ENCODE results near the gene RAB3IL1.
A peak's percentile ranks its signal among the peaks of the same experiment; 100 is the strongest.

The RAB3IL1 gene

DNA sequence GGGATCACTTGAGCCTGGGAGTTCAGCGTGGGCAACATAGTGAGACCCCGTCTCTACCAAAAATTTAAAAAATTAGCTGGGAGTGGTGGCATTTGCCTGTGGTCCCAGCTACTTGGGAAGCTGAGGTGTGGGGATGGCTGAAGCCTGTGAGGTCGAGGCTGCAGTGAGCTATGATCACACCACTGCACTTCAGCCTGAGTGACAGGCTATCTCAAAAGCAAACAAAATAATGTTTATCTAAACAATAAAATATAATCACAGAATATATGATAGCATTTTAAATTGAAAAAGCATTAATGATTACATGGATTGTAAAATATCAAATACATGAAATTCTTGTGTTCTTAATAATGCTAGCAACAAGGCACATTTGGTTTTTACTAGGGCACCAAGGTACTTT is 35.5 kb upstream of the RAB3IL1 start:
- no peak for DNase-seq

DNA sequence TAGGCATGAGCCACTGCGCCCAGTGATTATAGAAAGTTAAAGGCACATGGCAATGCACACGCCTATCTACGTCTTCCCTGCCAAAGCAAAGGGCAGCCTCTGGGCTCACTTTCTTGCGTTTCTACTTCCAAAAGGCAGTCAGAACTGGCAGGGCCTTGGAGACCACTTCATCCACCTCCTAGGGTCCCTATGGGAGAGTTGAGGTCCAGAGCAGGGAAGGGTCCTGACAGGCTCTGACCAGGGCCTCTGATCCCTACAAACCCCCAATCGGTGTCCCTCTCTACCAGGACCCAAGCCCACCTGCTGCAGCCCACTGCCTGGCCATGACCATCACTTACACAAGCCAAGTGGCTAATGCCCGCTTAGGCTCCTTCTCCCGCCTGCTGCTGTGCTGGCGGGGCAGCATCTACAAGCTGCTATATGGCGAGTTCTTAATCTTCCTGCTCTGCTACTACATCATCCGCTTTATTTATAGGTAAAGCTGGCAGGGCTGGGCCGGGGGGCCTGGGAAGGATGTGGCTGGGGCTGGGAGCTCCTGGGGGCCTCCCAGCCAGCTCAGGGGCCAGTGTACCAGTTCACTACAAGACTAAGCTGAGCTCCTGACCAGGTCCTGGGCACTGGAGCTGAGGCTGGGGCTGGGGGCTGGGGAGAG is 34.2 kb upstream of the RAB3IL1 start:
- DNase-seq: no peak

DNA sequence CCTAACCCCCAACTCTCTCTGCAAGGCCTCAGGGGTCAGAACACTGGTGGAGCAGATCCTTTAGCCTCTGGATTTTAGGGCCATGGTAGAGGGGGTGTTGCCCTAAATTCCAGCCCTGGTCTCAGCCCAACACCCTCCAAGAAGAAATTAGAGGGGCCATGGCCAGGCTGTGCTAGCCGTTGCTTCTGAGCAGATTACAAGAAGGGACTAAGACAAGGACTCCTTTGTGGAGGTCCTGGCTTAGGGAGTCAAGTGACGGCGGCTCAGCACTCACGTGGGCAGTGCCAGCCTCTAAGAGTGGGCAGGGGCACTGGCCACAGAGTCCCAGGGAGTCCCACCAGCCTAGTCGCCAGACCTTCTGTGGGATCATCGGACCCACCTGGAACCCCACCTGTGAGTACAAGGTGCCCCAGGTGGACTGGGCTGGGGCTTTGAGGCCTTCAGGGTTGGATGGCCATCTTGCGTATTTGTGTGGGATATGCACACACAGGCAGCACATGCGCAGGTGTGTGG is 32.7 kb upstream of the RAB3IL1 start, which contains the start of gene BEST1:
TSS of gene BEST1 (plus strand) at position 317 of the 513 bp plus-strand sequence. CDS start 1,456 bp downstream, outside the sequence.
- no peak for DNase-seq

DNA sequence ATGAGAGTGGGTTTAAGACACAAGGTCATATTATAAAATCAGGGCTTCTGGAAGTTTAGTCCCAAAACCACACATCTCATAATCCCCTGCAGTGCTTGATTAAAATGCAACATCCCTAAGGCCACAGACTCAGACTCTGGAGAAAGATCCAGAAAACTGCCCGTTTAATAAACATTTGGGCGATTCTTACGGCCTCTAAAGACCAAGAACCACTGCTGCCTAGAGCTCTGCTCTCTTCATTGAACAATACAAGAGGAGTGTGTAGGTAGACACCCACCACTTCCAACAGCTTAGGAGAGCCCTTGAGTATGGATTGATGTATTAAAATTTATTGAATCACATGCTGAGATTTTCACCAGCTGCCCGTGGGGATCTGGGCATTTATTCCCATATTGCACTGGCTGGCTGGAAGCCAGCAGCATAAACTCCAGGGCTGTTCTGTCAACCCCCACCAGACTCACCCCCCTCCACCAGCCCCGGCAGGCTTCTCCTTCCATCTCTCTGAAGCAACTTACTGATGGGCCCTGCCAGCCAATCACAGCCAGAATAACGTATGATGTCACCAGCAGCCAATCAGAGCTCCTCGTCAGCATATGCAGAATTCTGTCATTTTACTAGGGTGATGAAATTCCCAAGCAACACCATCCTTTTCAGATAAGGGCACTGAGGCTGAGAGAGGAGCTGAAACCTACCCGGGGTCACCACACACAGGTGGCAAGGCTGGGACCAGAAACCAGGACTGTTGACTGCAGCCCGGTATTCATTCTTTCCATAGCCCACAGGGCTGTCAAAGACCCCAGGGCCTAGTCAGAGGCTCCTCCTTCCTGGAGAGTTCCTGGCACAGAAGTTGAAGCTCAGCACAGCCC is 32.0 kb upstream of the RAB3IL1 start:
- DNase-seq: peak; percentile 43

DNA sequence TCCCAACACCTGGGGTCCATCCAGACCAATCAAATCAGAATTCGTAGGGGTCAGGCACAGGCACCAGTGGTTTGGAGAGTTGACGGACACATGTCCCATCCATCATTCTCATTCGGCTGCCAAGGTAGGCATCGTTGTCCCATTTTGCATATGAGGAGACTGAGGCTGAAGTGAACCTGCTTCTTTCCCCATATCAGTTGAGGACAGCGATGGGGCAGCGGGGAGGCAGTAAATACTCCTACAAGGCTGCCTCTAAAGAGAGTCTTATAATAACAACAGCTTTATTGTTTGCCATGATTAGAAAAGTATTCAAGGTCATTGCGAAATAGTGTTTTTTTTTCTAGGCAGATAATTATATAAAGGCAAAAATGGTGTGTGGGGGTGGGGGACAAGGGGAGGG is 31.1 kb upstream of the RAB3IL1 start:
- DNase-seq: no peak

DNA sequence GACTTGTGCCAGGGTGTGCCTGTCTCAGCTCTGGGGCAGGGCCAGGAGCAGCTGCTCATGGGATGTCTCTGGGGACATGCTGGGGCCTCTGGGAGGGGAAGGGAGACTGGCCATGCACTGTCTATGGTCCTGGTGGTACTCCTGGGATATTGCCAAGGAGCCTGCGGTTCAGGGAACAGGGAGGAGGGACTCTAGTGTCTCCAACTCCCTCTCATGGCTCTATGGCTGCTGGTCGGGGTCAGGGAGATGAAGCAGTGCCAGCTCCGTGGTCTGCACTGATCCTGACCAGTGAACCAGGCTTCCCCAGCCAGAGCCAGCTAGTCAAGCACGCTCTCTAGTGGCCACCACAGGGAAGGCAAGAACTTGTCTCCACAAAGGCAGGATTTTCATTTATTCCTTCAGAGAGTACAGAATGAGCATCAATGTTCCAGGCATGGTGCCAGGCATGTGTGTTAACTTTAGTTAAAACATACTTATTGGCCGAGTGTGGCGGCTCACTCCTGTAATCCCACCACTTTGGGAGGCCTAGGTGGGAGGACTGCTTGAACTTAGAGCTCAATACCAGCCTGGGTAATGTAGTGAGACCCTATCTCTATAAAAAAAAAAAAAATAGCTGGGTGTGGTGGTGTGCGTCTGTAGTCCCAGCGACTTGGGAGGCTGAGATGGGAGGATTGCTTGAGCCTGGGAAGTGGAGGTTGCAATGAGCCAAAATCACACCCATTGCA is 30.3 kb upstream of the RAB3IL1 start:
- DNase-seq: peak; percentile 87

DNA sequence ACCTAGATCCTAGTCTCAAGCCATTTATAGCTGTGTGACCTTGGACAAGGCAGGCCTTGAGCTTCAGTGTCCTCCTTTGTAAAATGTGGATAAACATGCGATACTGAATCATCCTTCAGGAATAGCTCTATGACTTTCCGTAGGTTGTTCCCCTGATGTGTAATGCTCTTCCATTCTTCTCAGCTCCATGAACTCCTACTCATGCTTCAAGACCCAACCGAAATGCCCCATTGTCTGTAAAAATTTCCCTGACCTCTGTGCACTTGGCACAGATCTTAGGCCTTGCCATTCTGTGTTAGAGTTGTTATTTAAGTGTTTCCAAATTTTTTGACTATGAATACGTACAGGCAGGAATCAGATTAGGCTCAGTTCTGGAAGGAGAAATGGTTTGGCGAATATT is 29.5 kb upstream of the RAB3IL1 start:
- no peak for DNase-seq

DNA sequence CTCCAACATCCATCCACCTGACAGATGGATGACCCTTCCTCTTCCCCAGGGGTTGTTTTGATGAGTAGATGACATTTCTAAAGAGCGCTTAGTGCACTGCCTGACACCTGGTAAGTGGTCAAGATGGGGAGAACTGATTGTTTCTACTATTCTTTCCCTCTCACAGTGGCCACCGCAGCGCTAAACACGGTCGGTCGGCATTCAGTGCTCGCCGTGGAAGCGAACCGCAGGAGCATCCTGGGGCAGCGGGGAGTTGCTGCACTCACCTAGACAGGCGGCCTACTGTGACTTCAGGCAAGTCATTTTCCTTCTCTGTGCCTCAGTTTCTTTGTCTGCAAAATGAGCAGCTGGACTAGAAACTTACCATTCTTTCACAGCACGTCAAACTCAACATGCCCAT is 27.8 kb upstream of the RAB3IL1 start:
- DNase-seq: no peak

DNA sequence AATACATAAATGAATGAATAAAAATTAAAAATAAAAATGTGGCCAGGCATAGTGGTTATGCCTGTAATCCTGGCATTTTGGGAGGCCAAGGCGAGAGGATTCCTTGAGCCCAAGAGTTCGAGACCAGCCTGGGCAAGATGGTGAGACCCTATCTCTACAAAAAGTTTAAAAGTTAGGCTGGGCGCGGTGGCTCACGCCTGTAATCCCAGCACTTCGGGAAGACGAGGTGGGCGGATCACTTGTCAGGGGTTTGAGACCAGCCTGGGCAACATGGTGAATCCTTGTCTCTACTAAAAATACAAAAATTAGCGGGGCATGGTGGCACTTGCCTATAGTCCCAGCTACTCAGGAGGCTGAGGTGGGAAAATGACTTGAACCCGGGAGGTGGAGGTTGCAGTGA is 23.1 kb upstream of the RAB3IL1 start:
- no peak for DNase-seq

DNA sequence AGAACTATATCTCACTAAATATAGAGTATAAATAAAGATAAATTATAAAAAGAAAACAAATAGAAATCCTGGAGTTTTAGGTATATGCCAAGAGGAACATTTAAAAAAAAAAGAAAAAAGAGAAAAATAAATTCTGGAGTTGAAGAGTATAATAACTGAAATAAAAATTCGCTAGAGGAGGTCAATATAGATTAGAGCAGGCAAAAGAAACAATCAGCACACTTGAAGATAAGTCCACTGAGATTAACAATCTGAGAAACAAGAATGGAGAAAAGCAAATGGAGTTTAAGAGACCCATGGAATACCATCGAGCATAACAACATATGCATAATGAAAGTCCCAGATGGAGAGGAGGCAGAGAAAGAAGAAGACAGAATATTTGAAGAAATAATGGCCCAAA is 18.5 kb upstream of the RAB3IL1 start:
- DNase-seq: no peak

DNA sequence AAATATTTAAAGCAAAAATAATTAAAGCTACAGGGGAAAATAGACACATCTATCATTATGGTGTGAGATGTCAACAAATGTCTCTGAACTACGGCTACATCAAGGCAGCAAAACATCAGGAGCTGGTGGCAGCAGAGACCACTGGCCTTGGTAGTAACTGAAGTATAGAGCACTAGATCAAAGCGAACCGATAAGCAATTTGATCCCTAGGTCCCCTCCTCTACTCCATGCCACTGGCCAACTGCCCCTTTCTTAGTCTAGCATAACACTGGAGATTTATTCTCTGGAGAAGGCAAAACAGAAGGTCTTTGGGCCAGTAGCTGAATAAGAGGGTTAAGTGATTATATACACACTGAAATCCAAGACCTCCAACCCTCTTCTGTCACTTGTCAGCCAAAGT is 13.6 kb upstream of the RAB3IL1 start:
- no peak for DNase-seq

DNA sequence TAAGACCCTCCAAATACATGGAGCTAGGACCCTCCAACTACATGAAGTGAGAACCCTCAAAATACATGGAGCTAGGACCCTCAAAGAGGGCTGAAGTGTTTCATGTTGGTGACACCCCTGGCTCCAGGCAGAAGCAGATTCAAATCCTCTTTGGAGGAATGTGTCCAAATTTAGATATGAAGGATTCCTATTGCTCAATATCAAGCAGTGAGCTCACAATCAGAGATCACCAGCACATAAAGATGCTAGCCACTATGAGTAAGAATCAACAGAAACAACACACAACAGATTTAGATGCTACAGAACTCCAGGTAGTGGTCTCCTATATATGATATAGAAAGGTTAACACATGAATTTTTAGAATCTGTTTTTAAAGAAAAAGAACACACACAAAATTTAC is 11.2 kb upstream of the RAB3IL1 start:
- no peak for DNase-seq

DNA sequence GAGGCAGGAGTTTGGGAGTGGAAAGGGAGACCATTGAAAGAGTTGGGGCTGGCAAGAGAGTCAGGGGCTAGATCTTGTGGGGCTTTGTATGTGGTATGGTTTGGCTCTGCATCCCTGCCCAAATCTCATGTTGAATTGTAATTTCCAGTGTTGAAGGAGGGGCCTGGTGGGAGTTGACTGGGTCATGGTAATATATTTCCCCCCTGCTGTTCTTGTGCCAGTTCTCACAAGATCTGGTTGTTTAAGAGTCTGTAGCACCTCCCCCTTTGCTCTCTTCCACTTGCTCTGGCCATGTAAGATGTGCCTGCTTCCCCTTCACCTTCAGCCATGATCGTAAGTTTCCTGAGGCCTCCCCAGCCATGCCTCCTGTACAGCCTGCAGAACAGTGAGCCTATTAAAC is 10.1 kb upstream of the RAB3IL1 start:
- no peak for DNase-seq

DNA sequence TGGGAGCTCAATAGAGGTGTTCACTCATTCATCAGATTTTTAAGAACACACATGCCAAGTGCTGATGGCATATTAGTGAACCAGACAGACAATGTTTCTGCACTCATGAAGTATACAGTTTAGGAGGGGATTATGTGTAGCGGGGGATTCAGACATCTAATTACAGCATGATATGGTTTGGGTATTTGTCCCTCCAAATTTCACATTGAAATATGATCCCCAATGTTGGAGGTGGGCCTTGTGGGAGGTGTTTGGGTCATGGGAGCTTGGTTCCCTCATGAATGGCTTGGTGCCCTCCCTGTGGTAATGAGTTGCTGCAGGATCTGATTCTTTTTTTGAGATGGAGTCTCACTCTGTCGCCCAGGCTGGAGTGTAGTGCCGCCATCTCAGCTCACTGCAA is 8.9 kb upstream of the RAB3IL1 start:
- no peak for DNase-seq

DNA sequence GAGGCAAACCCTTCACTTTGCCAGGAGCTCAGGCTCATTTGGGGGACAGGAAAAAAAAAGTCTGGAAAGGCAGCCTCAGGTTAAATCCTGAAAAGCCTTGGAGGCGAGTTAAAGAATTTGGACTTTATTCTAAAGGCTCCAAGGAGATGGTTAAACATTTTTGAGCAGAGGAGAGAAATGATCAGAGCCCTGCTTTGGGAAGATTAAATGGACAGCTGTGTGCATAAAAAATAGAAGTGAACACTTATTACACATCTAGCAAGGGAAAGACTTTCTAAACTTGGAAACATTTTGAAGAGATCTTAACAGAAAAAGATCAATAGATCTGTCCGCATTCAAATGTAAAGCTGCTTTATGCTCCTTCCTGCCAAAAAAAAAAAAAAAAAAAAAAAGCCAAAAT is 8.4 kb upstream of the RAB3IL1 start:
- no peak for DNase-seq

DNA sequence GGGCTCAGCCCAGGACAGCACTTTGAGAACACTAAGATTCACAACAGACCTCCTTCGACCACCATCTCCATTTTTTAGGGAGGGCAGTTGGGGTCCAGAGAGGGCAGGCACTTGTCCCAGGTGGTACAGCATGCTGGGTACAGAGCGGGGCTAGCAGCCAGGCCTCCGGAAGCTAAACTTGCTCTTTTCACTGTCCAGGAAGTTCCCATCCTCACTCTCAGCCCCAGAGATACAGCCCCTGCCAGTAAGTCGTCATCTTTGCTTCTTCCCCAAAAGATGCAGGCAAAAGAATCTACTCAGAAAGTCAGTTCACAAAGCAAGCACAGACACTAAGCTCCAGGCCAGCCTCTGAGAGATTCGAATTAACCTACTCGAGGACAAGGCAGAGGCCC is 6.7 kb upstream of the RAB3IL1 start:
- DNase-seq: no peak

DNA sequence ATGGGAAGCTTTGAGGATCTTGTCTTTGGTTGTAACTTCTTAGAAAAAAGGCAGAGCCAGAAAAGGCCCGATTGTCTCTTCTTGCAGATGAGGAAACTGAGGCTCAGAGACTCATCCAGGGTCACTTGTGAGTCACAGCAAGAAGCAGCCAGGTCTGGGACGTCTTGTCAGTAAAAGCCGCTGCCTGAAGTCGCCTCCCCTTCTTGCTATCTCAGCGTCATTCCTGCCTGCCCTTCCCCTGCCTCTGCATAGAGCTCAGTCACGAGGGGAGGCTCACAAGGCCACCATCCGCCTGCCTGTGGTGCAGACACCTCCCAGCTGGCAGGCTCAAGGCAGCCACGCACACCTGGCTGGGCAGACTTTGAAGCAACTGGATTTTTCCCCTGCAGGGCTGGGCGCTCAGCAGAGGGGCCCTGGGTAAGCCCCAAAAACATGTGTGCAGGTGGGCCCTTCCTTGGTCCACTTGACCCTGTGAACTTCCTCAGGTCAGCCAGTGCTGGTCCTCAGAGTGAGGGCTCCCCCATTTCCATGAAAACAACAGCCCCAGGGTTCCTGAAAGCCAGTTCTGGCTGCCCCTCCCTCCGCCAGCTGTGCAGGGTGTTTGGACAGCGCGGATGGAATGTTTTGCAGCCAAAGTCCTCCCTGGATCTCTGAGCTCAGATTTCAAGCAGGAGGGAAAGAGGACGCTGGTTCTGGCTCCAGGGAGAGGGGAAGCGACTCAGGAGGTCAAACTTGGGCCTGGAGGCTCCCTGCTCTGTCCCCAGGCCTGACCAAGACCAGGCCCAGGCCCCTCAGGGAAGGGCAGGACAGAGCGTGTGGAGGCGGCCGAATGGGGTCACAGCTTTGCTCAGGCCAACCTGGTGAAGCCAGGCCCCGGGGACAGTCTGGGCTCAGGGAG is 6.0 kb upstream of the RAB3IL1 start:
- peak; percentile 96 for DNase-seq

DNA sequence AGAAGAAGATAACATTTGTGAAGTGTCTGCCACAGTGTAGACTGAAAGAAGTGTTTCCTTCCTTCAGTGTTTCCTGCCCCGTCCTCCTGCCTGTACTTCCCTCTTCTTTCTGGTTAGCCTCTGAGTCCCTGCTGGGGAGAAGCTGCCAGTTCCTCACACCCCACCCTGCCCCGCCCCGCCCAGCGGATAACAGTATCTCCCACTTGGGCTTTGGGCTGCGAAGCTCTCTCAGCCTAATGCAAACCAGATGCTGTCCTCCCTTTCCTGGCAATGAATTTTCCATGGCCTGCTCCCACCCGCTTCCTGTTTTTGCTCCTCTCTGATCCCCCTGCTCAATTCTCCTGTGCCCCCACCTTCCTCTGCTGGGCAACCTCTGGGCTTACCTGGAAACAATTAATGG is 5.2 kb upstream of the RAB3IL1 start:
- peak; percentile 47 for DNase-seq

DNA sequence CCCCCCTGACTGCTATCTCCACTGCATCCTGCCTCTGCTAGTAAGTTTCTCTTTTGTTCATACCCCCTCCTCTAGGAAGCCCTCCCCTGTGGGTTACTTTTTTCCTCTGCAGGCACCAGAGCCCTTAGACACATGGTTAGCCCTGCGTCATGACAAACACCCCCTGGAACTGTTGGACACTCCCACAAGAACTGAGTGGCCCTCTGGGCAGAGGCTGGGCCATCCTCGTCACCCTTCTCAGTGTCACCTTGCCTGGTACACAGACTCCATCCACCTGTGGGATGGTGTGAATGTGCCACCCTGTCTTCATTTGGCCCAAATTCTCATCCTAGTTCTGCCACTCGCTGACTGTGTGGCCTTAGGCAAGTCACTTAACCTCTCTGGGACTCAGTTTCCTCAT is 4.1 kb upstream of the RAB3IL1 start:
- DNase-seq: no peak

DNA sequence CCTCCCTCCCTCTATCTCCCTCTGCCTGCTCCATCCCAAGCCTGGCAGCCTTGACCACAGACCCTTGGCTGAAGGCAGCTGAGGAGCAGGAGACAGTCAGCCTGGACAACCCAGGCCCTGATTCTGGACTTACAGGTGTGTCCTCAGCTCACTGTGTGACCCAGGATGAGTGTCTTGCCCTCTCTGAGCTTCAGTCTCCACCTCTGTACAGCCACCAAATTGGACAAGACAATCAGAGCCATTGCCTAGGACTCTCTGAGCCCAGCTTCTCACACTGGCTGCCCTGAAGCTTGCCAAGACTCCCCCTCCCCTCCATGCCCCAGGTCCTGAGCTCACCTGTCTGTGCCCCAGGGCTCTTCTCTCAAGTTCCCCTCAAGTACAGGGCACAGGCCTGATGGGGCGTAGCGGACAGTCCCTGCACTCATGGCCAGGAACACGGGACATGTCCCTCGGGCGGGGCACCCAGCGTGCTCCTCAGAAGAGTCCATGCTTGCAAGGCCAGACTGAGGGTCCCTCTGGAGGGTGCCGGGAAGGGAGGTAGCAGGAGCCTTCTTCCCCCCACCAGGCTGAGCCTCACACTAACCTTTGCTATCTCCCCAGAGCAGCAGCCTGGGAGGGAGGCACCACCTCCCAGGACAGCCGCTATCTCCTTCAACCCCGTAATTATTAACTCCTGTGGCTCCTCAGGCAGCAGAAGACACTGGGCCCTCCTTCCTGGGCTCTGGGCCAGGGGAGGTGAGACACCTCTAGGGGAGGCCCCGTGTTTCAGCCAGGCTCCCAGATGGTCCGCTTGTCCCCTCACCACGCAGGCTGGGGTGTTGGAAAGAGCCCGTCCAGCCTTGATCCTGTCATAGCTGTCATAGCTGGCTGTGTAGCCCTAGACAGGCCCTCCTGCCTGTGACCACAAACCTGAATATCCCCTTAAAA is 2.6 kb upstream of the RAB3IL1 start:
- peak; percentile 43 for DNase-seq

DNA sequence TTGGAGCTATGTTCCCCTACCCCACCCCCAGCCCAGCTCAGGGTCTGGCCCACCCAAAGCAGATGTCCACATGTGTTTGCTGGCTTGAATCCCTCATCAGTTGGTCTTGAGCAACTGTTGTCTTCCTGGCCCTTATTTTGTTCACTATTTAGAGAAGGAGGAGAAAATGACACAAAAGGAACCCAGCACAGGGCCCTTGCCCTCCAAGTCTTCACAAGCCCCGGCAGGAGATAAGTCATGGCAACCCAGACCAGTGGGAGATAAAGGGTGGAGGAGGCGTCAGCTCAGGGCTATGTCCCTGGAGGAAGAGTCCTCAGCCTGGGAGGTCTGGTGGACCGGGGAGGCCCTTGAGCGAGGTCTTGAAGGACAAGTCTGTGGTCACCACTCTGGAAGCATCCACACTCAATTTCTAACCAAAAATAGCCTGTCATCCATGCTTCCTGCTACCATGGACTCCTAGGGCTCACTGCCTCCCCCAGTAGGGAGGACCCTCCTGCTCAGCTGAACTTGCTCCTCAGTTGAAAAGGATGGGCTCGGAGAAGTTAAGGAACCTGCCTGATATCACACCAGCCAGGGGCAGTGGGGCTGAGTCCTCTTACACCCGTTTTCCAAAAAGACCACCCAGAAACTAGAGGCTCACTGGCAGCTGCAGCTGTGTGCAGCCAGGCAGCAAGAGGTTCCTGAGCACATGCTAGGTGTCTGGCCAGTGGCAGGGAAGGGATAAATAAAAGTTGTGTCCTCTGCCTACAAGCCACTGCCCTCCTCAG is 1.8 kb upstream of the RAB3IL1 start:
- no peak for DNase-seq
